Kidney epithelial cell (primary cell): ENCODE measurements around the gene PPP3CB. TPM values are rescaled to one million over a fixed set of nuclear protein-coding genes. Genes with fewer than 3 reads are reported as not detected.

ENCODE experiments used
- DNase-seq: peaks from one replicate; pipeline ENCODE4 v3.0.0-alpha.2; 2010; ENCODE audit warnings: low read depth
- H3K27me3 ChIP-seq: 2 replicates; pipeline ENCODE4 v1.6.0; 2011; ENCODE audit warnings: low read length; ENCODE audit not compliant: control insufficient read depth, insufficient read depth
- H3K36me3 ChIP-seq: 2 replicates; pipeline ENCODE4 v1.5.1; 2011; ENCODE audit warnings: low read length; ENCODE audit not compliant: control insufficient read depth, insufficient read depth
- H3K4me3 ChIP-seq: 2 replicates; pipeline ENCODE4 v1.5.1; 2011; ENCODE audit warnings: low read depth, mild to moderate bottlenecking, control low read depth, low read length
- CTCF ChIP-seq: IDR thresholded peaks from 2 replicates; pipeline ENCODE4 v1.5.1; 2011; ENCODE audit warnings: mild to moderate bottlenecking, moderate library complexity, low read length, control low read depth, inconsistent platforms; ENCODE audit not compliant: insufficient read depth, poor library complexity, severe bottlenecking
- total RNA-seq: library from RNA; depleted of rRNA; stranded (reverse); fragments of >200 nt; gene quantifications from 2 replicates; pipeline ENCODE4 v1.2.3, GENCODE V29; 2015

Gene PPP3CB
- total RNA-seq, 1 donor from 2014 or later, result 21.9 TPM

GRCh38 chr10:73413528-73414229 is 82.1 kb downstream of the PPP3CB start, which contains the start of gene ANXA7:
ANXA7 (minus strand) TSS chr10:73414058; CDS start chr10:73400856, 13,202 bp downstream.
- TF ChIP-seq CTCF, result peak; percentile 38
- no peaks in the 10 kb centered on the region for H3K27me3 ChIP-seq

GRCh38 chr10:73413108-73413527 is 82.7 kb downstream of the PPP3CB start:
- peak overlapping the region; percentile 92 for H3K4me3 ChIP-seq
- no peaks in the 10 kb centered on the region for H3K27me3 ChIP-seq
- no peak for DNase-seq
- TF ChIP-seq CTCF, result no peak
- no peaks in the 10 kb centered on the region for H3K36me3 ChIP-seq

More at GRCh38 chr10:73413528-73414229, 82.1 kb downstream of the PPP3CB start, which contains the start of gene ANXA7:
- DNase-seq, result no peak
- Histone ChIP-seq H3K4me3 (peak within 1 kb of the TSS; percentile 92), H3K36me3 (no peaks in the 10 kb centered on the region)

- no peak for TF ChIP-seq CTCF
Measured at GRCh38 chr10:73410897-73411296, 84.9 kb downstream of the PPP3CB start.

GRCh38 chr10:73408978-73409521 is 86.8 kb downstream of the PPP3CB start:
- no peaks in the 10 kb centered on the region for H3K27me3 ChIP-seq
- no peak for DNase-seq
- H3K36me3 ChIP-seq, result no peaks in the 10 kb centered on the region
- no peak for TF ChIP-seq CTCF
- no peak overlapping the region for H3K4me3 ChIP-seq

More at GRCh38 chr10:73410897-73411296, 84.9 kb downstream of the PPP3CB start:
- Histone ChIP-seq H3K27me3 (no peaks in the 10 kb centered on the region), H3K4me3 (no peak overlapping the region), H3K36me3 (no peaks in the 10 kb centered on the region)
- DNase-seq, result no peak

- Histone ChIP-seq H3K4me3 (no peak overlapping the region), H3K27me3 (no peaks in the 10 kb centered on the region), H3K36me3 (no peaks in the 10 kb centered on the region)
- TF ChIP-seq CTCF, result no peak
- DNase-seq, result no peak
Measured at GRCh38 chr10:73408061-73408460, 87.8 kb downstream of the PPP3CB start.
